Activated CD4-positive, CD25-positive, alpha-beta regulatory T cell treated with anti-CD3 and anti-CD28 coated beads, Interleukin-2, amount 50 U/mL, for 24 hours (primary cell): Measurements from ENCODE around the gene C1orf94.
"Not testable (repeated sequence)": the region's sequence is repeated elsewhere in the genome, so short reads cannot be mapped to it uniquely, and the experiment has no call there.

Experiments used
- ATAC-seq, 2 donors: fragments of 150-1000 bp; cut with Tn5 transposase; one replicate each; pipeline ENCODE4 v1.10.0; 2021; ENCODE audit warnings: mild to moderate bottlenecking in 1 of 2, moderate library complexity in 1 of 2

C1orf94 gene

DNA sequence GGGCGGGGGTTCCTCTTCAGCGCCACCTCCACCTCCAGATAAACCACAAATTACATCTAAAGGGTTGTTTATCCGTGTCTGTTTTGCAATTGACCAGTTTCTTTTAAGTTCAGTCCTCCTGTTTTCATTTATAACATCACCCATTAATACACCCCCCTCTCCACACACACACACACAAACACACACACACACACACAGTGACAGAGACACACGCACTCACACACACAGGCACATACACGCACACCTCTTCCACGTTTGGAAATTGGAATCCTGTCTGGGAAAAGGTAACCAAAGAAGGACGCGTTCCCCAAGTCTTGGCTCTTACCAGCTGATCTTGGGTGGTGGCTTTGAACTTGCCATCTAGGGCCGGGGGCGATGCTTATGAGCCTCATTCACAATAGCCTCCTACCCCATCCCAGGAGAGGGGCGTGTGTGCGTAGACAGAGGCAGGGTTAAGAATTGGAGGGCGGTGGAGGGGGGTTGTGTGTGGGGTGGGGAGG lies 11.2 kb upstream of the C1orf94 start:
- ATAC-seq, result no peak

DNA sequence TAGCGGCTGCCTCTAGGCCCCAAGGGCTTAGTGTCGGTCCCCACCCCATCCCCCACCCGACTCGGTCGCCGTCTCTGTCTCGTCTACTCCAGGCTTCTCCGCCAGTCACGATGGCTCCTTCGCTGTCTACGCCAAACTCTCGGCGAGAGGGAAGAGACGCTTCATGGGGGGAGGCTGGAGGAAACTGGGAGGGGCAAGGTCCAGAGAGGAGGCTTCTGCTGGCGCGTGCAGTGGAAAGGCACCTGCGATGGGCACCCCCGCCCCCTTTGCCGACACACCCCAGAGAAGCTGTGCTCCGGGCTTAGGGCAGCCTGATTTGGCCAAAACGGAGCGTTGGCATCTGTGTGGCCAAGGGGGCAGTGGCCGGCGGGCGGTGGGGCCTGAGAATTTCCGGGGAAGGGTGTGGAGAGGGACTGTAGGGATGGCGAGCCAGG lies 10.5 kb upstream of the C1orf94 start:
- no peak for ATAC-seq

DNA sequence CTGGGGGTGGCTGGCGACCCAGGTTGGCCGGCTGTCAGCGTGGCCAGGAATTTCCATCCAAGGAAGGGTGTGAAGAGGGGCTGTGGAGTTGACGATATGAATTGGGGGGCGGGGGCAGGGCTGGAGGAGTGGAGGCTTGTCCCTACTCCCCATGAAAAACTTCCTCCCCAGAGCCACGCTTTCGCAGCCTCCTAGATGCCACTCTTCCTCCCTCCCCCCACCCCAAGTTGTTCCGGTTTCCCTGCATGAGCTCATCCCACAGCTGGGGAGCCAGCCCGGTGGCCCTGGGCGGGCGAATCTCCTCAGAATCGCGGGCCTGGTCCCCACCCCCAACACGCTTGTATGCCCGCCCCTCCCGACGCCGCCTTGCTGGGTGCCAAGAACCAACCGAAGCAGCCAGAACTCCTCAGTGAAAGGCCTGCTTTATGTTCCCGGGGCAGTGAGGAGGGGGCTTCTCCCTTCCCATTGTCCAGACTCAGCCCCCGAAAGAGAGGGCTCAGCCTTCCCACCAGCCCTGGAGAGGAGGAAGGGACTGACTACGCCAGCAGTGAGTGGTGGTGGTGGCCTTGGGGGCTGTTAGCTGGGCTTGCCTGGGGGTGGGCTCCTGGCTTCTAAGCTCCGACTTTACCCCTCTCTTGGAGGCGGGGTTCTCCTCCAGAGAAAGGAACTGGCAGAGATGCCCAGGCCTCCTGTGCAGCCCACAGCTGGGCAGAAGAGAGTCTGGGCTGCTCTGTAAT lies 9.9 kb upstream of the C1orf94 start:
- ATAC-seq, result no peak

DNA sequence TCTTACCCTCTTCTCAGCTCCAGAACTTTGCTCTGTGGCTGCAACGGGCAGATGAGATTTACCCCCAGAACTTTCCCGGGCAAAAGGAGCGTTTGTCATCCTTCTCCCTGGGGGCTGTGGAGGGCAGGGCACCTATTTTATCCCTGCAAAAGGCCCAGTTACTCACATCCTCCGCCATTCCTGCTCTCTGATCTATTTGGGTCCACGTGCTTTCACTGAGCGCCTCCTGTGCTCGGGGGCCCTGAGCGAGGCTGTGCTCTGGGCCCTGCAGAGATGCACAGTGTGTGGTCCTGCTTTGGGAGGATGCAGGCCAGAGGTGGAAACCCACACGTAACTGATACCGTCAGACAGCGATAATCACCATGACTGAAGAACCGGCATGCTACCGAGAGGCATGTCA lies 9.3 kb upstream of the C1orf94 start:
- no peak for ATAC-seq

DNA sequence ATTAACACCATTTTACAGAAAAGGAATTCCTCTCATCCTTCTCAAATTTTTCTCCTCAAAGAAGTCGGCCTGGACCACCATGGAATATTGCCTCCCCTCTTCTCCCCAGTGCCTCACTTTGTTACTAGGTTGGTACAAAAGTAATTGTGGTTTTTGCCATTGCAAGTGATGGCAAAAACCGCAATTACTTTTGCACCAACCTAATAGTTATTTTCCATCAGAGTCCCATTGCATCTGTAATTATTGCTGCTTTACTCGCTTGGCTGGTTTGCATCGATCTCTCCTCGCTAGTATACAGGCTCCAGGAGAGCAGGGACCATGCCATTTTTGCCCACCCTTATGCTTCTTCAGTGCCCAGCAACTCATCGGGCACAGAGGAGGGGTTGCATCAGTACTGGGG lies 963 bp upstream of the C1orf94 start:
- ATAC-seq, result no peak

DNA sequence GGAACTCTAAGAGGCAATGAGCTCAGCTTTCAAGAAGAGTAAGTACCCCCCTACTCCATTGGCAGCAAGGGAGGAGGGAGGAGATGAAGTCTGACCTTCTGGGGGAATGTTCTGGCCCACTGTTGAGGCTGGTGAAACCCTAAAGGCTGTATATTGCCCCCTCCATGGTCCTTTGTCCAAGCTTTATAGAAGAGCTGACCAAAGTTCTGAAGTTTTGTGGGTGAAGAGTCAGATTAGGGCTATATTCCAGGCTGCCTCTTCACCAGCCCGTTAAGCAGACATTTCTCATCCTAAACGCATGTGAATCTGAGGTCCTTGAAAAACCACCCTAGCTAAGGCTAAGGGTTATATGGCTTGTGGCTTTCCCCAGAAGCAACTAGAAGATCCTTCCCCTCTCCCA lies 1.4 kb downstream of the C1orf94 start:
- ATAC-seq, result no peak

DNA sequence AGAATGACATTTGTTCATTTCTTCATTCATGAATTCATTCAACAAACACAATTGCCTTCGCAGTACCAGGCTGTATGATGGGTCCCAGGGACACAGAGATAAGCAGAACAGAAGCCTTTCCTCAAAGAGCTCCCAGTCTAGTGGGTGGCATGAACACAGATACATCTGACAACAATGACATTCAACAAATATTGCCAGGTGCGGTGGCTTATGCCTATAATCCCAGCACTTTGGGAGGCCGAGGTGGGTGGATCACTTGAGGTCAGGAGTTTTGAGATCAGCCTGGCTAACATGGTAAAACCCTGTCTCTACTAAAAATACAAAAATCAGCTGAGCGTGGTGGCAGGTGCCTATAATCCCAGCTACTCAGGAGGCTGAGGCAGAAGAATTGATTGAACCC lies 6.7 kb downstream of the C1orf94 start:
- ATAC-seq, result not testable (repeated sequence)

DNA sequence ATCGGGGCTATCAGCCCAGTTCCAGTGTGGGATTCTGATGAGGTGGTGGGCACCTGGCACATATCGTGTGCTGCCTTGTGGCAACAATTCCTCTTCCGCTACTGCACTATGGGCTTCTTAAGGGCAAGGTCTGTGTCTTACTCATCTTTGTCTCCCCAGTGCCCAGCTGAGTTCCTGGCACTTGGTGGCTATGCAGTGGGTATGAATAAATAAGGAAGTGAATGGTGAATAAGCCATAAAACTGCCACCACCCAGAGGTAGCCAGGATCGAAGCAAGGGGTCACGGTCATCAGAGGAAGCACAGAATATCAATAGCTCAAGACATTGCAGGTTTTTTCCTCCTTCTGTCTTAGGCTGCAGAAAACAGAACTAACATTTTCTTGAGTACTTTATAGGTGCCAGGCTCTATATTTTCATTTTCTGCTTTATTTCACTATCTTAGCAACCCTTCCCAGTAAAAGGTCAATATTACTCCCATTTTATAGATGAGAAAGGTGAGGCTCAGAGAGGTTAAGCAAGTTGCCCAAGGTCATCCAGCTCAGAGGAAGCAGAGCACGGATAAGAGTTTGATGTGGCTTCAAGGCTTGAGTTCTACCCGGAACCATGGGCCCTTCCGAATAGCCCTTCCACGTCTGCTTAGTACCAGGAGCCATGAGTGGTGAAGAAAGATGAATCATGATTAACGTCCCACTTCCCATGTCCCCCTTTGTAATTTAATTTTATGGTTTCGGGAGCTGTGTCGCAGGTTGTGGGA lies 10.2 kb downstream of the C1orf94 start:
- no peak for ATAC-seq

DNA sequence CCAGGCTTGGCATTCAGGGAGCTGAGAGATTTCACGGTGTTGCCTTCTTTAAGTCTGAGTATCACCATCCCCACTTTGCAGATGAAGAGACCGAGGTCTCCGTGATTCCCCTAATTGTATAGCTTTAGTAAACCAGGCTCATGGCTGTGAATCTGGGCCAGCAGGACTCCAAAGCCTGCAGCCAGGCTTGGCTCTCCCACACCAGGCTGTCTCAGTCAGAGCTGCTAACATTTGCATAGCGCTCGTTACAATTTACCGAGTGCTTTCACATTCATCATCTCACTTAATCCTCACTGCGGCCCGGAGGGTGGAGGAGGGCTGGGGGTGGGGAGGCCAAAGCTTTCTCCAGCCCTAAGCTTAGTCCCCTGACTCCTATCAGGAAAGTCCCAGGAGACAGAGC lies 11.7 kb downstream of the C1orf94 start:
- no peak for ATAC-seq

DNA sequence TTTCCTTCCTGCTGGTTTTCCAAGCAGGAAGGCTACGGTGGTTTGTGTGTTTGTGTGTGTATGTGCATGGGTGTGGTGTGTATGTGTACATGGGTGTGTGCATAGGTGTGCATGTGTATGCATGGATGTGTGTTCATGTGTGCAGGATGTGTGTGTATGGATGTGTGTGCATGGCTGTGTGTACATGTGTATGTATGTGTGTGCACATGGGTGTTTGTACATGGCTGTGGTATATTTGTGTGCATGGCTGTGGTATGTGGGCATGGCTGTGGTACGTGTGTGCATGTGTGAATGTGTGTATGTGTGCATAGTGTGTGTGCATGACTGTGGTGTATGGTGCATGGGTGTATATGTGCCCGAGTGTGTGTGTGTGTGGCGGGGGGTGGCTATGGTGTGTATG lies 12.3 kb downstream of the C1orf94 start:
- no peak for ATAC-seq

DNA sequence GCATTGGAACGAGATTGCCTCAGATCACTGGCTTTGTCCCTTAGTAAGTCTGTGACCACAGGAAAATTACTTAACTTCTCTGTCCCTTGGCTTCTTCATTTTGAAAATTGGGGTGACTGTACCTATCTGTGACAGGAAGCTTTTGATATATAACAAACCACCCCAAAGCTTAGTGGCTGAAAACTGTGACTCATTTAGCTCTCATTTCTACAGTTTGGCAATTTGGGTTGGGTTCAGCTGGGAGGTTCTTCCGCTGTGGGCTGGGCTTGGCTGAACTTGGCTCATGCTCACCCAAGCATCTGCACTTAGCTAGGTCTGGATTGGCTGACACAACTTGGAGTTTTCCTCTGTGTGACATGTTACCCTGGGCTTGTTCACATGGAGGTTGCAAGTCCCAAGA lies 14.0 kb downstream of the C1orf94 start:
- no peak for ATAC-seq

DNA sequence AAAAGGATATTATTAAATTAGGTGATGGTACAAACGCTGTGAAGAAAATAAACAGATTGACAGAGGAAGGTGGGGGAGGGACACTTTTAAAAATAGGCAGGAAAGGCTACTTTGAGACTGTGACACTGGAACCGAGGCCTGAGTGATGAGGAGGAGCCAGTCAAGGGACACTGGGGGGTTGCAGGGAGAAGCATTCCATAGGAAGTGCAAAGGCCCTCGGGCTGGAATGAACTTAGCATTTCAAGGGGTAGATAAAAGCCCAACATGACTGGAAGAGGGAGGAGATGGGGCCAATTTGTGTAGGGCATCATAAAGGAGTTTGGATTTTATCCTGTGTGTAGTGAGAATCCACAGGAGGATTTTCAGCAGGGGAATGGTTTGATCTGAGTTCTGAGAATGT lies 15.9 kb downstream of the C1orf94 start:
- ATAC-seq, result no peak

DNA sequence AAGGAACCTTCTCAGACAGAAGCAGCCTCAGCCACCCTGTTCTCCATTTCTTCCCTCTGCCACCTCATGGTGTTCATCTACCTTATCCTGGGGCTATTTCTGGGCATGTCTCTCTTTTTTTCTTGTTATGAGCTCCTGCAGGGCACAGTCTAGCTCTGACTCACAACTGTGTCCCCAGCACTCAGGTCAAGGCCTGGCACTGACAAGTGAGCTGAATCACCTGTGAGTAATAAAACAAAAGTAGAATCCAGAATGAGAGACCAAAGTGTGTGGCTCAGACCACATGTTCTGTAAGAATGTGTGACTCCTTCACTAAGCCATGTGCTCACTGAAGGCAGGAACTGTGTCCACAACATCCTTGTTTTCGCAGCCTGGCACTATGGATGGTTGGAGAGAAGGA lies 23.2 kb downstream of the C1orf94 start:
- peak in 1 of 2 donors; percentile 41 for ATAC-seq

DNA sequence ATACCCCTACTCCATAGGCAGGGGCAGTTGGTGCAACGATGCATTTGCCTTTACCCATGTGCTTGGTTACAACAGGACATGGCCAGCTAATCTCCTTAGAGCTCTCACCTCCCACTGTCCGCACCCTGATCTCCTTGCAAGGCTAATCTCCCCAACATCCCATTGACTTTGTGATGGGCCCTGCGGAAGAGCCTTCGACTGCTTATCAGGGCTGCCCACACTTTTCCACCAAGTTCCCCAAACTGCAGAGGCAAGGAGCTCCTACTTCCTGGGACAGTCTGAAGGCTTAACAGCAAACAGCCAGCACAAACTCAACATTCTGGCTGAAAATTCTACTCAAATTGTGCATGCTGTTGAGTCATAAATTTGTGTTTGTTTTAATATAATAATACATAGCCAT lies 36.0 kb downstream of the C1orf94 start:
- no peak for ATAC-seq

DNA sequence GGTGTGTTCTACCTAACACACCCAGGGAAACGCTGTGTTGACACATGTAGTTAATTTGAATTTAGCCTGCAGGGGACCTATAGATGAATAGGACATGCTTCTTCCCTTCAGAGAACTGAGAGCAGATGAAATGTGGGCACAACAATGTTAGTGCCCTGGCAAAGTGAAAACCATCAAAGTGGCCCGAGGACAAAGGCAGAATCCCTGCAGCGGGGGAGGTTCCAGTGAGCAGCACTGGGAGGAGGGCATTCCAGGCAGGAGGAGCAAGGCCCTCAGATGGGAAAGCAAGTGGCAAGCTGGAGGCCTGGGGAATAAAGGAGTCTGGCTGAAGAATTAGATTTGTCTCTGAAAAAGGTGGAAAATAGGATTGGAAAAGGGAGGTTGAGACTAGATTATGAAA lies 37.2 kb downstream of the C1orf94 start:
- no peak for ATAC-seq

DNA sequence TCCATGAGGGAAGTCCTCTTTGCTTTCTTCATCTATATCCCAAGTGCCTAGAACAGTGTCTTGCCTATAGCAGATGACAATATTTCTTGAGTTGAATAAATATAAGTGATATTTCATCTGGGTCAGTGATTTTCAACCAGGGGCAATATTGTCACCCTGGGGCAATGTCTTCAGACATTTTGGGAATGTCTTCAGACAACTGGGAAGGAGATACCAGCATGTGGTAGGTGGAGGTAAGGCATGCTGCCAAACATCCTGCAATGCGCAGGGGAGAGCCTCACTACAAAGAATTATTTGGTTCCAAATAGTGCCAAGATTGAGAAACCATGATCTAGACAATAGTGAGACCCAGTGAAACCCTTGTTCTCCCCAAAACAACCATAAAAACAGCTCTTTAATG lies 54.7 kb downstream of the C1orf94 start:
- ATAC-seq, result no peak

DNA sequence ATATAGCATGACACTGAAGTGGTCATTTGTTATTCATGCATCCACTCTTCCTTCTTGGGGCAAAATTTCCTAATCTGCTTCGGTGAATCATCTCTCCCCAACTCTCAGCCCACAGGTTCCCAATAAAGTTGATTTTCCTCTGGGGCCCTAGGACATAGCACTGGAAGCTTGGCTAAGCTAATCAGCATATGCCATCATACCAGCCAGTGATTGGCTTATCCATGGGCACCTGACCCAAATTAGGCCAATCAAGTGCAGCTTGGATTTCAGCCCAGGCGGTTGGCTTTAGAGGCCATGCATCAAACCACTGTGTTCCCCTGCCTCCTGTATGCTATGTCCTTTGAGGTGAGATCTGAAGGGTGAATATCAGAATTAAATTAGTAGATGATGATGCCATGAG lies 58.9 kb downstream of the C1orf94 start:
- ATAC-seq, result no peak

DNA sequence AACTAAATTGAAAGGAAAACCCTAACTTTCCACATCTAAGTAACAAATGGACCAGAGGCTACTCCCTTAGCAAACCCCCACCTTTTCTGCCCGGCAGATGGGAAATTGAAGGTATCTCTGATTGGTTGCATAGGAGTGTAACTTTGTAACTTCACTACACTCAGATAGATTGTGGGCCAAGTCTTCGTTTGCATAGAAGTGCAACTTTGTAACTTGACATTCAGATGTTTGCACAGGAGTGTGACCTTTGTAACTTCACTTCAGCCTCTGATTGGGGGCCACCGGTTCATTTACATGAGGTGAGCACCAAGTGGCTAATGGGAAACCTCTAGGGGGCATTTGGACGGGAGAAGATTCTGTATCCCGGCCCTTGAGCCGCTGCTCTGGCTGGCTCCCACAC lies 59.4 kb downstream of the C1orf94 start:
- no peak for ATAC-seq

DNA sequence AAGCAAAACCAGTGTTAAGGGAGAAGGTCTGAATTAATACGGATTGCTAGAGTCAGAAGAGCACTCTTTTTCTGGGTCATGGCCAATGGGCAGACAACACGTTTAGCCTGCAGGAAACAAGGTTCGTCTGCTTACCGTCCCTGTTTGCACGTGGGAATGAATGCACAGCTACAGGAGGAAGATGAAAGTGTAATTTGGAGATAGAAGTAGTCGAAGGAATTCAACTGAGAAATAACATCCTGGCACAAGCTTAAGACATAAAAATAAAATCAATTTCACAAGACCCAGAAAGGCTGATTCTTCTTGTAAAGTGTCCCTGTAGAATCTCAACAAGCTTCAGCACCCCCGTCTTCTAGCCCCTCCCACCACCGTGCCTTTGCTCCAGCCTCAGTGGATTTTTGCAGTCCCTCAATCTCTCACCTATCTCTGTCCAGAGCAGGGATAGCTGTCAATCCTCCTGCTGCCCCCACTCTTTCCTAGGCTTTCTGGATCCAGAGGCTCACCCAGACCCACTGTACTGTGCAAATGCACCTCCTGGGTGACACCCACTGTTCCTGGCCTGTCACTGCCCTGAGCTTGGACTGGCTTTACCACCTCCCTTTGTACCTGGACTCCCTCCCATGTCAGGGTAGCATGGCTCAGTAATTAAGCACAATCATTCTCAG lies 60.6 kb downstream of the C1orf94 start:
- no peak for ATAC-seq

DNA sequence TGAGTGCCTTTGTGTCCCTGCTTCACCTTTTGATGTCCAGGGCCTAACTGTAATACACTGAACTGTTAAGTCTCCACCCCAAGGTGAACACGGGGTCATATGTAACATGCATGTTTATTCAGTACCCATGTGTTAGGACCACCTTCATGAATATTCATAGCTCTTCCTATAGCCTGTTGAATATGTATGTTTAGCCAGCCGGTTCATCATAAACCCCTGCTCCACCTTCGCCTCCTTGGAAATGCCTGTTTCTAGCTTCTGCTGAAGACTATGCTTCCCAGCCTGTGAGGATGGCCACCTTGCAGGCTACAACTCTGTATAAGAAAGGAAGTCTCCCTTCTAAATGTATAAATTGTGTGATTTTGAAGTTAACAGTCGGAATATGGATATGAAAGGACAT lies 69.3 kb downstream of the C1orf94 start:
- ATAC-seq, result no peak

DNA sequence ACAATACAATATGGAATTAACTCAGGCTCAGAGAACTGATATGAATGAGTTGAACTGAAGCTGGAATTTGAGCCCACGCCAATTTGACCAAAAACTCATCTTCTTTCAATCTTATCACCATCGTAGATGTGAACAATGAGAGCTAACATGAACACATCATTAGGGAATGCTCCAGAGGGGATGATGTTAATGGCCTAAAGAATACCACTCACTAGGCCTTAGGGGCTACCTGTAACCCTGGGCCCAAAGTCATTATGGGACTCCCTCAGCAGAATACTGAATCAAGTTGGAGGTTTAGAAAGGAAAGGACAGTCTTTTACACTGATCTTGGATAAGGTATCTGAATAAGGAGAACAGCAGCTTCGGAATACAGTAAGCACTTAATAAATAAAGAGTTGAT lies 73.6 kb downstream of the C1orf94 start:
- ATAC-seq, result no peak

DNA sequence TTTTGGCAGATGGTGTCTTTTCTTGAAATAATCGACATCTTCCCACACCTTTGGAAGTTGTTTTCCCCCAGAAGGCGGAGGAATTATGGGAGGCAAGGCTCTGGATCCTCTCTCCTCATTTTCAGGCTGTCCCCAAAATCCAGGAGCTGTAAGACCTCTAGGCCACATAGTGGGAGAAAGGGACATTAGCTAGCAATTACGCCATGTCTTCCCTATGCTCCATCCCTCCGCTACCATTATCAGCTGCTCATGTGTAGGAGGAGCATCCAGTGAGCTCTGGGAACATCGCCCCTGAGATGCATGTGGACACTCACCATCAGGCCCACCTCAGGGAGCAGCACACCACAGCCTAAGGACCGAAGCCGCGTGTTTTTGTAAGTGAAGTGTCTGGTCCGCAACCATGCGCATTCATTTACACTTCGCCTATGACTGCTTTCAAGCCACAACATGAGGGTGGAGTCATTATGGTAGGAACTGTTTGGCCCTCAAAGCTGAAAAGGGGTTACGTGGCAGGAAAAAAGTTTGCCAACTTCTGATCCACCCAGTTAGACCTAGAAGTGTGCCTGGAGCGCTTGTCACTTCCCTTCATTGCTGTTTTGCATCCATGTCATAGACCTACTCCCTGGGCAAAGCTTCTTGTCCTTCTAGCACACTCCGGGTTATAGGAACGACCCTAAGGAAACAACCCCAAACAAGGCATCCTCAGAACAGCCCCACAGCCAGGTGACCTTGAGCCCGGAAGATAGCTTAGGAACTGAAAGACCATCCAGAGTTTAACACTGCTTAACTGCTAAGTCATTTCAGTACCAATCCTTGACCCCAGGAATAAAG lies 85.5 kb downstream of the C1orf94 start:
- no peak for ATAC-seq

DNA sequence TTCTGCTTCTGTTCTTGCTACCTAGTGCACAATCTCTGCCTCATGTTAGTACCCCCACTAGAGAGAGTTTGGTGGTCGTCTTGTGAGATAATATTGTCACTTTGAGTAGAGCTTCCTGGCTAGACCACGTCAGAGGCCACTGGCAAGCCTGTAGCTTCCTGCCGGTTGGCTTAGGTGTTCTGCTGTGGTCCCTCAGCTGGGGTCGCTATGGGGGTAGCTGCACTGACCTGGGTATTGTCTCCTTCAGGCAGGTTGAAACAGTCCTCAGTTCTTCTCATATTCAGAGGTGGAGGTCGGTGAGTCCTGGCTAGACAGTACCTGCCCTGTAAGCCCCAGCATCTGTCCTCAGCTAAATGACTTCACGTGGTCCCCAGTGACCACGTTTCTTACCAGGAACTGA lies 86.2 kb downstream of the C1orf94 start:
- ATAC-seq, result no peak
